ENCODE results near the gene MDM1.

DNA sequence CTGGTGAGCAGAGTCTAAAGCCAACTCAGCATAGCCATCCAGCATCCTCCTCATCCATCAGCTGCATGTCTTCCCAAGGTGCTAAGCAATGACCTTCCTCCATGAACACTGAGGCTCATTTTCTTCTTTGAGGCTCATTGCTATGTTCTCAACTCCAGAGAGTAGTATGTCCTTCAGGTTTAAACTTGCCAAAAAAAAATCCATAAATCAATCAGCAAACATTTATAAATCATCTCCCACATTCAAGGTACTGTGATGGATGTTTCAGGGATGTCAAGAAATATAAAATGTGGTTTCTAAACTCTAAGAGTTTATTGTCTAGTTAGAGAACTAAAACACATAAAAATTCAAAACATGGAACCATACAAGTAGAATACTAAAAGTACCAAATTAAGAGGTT is 29.8 kb upstream of the MDM1 start:
- TF ChIP-seq POLR2A (IDR thresholded peaks at IDR 0.05) (no peak), POLR2AphosphoS5 (IDR thresholded peaks at IDR 0.05) (no peak), EP300 (IDR thresholded peaks at IDR 0.05) (no peak)

All from upper lobe of left lung (tissue), 4 donors.